Small intestine (tissue), 7 donors: ENCODE data around the gene BAIAP2. TPM values are rescaled to one million over a fixed set of nuclear protein-coding genes. Genes with fewer than 3 reads are reported as not detected.
A peak's percentile ranks its signal among the peaks of the same experiment; 100 is the strongest.
"Not testable (repeated sequence)": the region's sequence is repeated elsewhere in the genome, so short reads cannot be mapped to it uniquely, and the experiment has no call there.

Experiments
- DNase-seq, 2 donors: peaks; one replicate each; pipeline versions ENCODE4 v3.0.0 to v3.0.0-alpha.2; 2013
- FAIRE-seq: peaks from 2 replicates; lab custom pipeline; 2012; peaks lifted over from hg19 to GRCh38; lab: Jason Lieb, UNC
- H3K27ac ChIP-seq, 3 donors: one replicate each; pipeline ENCODE4 v1.5.1; 2013; ENCODE audit warnings: low read length in 2 of 3, mild to moderate bottlenecking in 2 of 3, control low read depth in 1 of 3, inconsistent platforms in 1 of 3, low read depth in 1 of 3, moderate library complexity in 1 of 3
- H3K27me3 ChIP-seq, 3 donors: one replicate each; pipeline ENCODE4 v1.6.1; 2013; ENCODE audit warnings: low read length in 3 of 3, inconsistent platforms in 1 of 3; ENCODE audit not compliant: control insufficient read depth in 3 of 3, insufficient read depth in 3 of 3
- H3K36me3 ChIP-seq, 3 donors: one replicate each; pipeline ENCODE4 v1.6.1; 2013; ENCODE audit warnings: low read length in 3 of 3, inconsistent platforms in 1 of 3, low read depth in 1 of 3, mild to moderate bottlenecking in 1 of 3, moderate library complexity in 1 of 3; ENCODE audit not compliant: control insufficient read depth in 3 of 3, insufficient read depth in 2 of 3
- H3K4me1 ChIP-seq, 3 donors: one replicate each; pipeline ENCODE4 v1.6.1; 2013; ENCODE audit warnings: low read length in 2 of 3, inconsistent platforms in 1 of 3, low read depth in 1 of 3, mild to moderate bottlenecking in 1 of 3, moderate library complexity in 1 of 3; ENCODE audit not compliant: control insufficient read depth in 3 of 3, insufficient read depth in 2 of 3
- H3K4me3 ChIP-seq, 3 donors: one replicate each; pipeline ENCODE4 v1.5.1; 2013; ENCODE audit warnings: low read length in 3 of 3, control low read depth in 1 of 3, inconsistent platforms in 1 of 3, low read depth in 1 of 3, mild to moderate bottlenecking in 1 of 3, moderate library complexity in 1 of 3
- H3K9me3 ChIP-seq, 2 donors: one replicate each; pipeline ENCODE4 v1.6.1; 2013; ENCODE audit warnings: low read depth in 1 of 2, low read length in 1 of 2; ENCODE audit not compliant: control insufficient read depth in 2 of 2, insufficient read depth in 1 of 2
- WGBS, 3 donors: extraction: QIAGEN DNeasy Blood & Tissue Kit; methylation state at CpG; one replicate each; pipeline ENCODE4 v1.1.7; 2013; 5-methylcytosine and 5-hydroxymethylcytosine counted together
- polyA plus RNA-seq, 4 donors: library from polyadenylated mRNA; stranded (reverse) in 3 of 4; unstranded in 1 of 4; fragments of 200-250 nt in 3 of 4; fragments of 120-200 nt in 1 of 4; gene quantifications; one replicate each; pipeline versions ENCODE4 v1.2.1 to v1.2.3, GENCODE V29; 2013
- donor health status: healthy with polysubstance abuse.
- donor health status: control.
- donor health status: control.
- donor health status: Bipolar disorder and iron deficiency.
- donor health status: healthy.

Gene BAIAP2
- polyA plus RNA-seq, 4 donors: 1.8 to 14.5 (median 7.5) TPM

- Histone ChIP-seq H3K27ac (no peak overlapping the region), H3K9me3 (no peaks in the 10 kb centered on the region), H3K4me1 (peaks cover 0 to 19% (median 0%) of the 10 kb centered on the region in 3 donors), H3K27me3 (no peaks in the 10 kb centered on the region), H3K36me3 (peaks cover 0 to 5% (median 0%) of the 10 kb centered on the region in 3 donors), H3K4me3 (no peak overlapping the region)
- WGBS, 3 donors: 93 to 96% (median 94%) methylated on average over 28 to 37 of the region's 37 CpGs
- FAIRE-seq (no peak), DNase-seq (no peak)
Measured at GRCh38 chr17:81140695-81141094, 105.7 kb downstream of the BAIAP2 start.

GRCh38 chr17:81142301-81143199 lies 107.6 kb downstream of the BAIAP2 start:
- peak; percentile 87 to 96 for DNase-seq
- Histone ChIP-seq H3K9me3 (no peaks in the 10 kb centered on the region), H3K27ac (peak overlapping the region in 1 of 3 donors; percentile 26), H3K36me3 (peaks cover 0 to 3% (median 0%) of the 10 kb centered on the region in 3 donors), H3K27me3 (no peaks in the 10 kb centered on the region), H3K4me1 (peaks cover 0 to 19% (median 0%) of the 10 kb centered on the region in 3 donors), H3K4me3 (no peak overlapping the region)
- 28 to 40% (median 38%) methylated on average over 23 to 25 of the region's 25 CpGs for WGBS, 3 donors
- FAIRE-seq: no peak

- peaks cover 0 to 4% (median 0%) of the 10 kb centered on the region in 3 donors for H3K36me3 ChIP-seq
- no peak for DNase-seq
- 46 to 60% (median 59%) methylated on average over 8 to 10 of the region's 11 CpGs for WGBS, 3 donors
- no peaks in the 10 kb centered on the region for H3K9me3 ChIP-seq
- no peaks in the 10 kb centered on the region for H3K27me3 ChIP-seq
- H3K4me1 ChIP-seq: peaks cover 0 to 19% (median 0%) of the 10 kb centered on the region in 3 donors
- H3K27ac ChIP-seq: peak overlapping the region in 1 of 3 donors; percentile 26
- FAIRE-seq: no peak
- H3K4me3 ChIP-seq: no peak overlapping the region
Measured at GRCh38 chr17:81143200-81143527, 108.2 kb downstream of the BAIAP2 start.

- 43 to 73% (median 62%) methylated on average over 16 to 17 of the region's 17 CpGs for WGBS, 3 donors
- no peaks in the 10 kb centered on the region for H3K9me3 ChIP-seq
- peak in 1 of 2 donors; percentile 18 for DNase-seq
- H3K36me3 ChIP-seq: peaks cover 0 to 4% (median 0%) of the 10 kb centered on the region in 3 donors
- no peak for FAIRE-seq
- H3K27me3 ChIP-seq: no peaks in the 10 kb centered on the region
- no peak overlapping the region for H3K27ac ChIP-seq
- H3K4me3 ChIP-seq: no peak overlapping the region
- H3K4me1 ChIP-seq: peaks cover 0 to 19% (median 0%) of the 10 kb centered on the region in 3 donors
Measured at GRCh38 chr17:81143717-81144422, 108.9 kb downstream of the BAIAP2 start.

GRCh38 chr17:81144423-81144781 lies 109.5 kb downstream of the BAIAP2 start:
- no peaks in the 10 kb centered on the region for H3K9me3 ChIP-seq
- DNase-seq: no peak
- no peak overlapping the region for H3K4me3 ChIP-seq
- H3K36me3 ChIP-seq: peaks cover 0 to 4% (median 0%) of the 10 kb centered on the region in 3 donors
- no peak for FAIRE-seq
- H3K4me1 ChIP-seq: peaks cover 0 to 19% (median 0%) of the 10 kb centered on the region in 3 donors
- no peaks in the 10 kb centered on the region for H3K27me3 ChIP-seq
- H3K27ac ChIP-seq: no peak overlapping the region
- WGBS, 3 donors: 85 to 93% (median 87%) methylated on average over 12 to 14 of the region's 14 CpGs

- Histone ChIP-seq H3K36me3 (peaks cover 0 to 17% (median 0%) of the 10 kb centered on the region in 3 donors), H3K4me1 (peaks cover 0 to 19% (median 0%) of the 10 kb centered on the region in 3 donors)
- H3K9me3 ChIP-seq, DNase-seq, FAIRE-seq, H3K27me3 ChIP-seq, H3K27ac ChIP-seq, H3K4me3 ChIP-seq: not testable (repeated sequence)
- WGBS, 3 donors: 78 to 81% (median 80%) methylated on average over 10 of the region's 10 CpGs
Measured at GRCh38 chr17:81146208-81146607, 111.3 kb downstream of the BAIAP2 start.

GRCh38 chr17:81147701-81148100 lies 112.8 kb downstream of the BAIAP2 start:
- no peak overlapping the region for H3K27ac ChIP-seq
- peaks cover 0 to 15% (median 0%) of the 10 kb centered on the region in 3 donors for H3K4me1 ChIP-seq
- no peak overlapping the region for H3K4me3 ChIP-seq
- no peaks in the 10 kb centered on the region for H3K9me3 ChIP-seq
- peaks cover 0 to 24% (median 0%) of the 10 kb centered on the region in 3 donors for H3K36me3 ChIP-seq
- H3K27me3 ChIP-seq: no peaks in the 10 kb centered on the region
- FAIRE-seq (no peak), DNase-seq (no peak)
- 79 to 88% (median 81%) methylated on average over 10 of the region's 10 CpGs for whole genome bisulfite sequencing, 3 donors

- H3K36me3 ChIP-seq: peaks cover 0 to 24% (median 0%) of the 10 kb centered on the region in 3 donors
- no peak overlapping the region for H3K4me3 ChIP-seq
- no peak overlapping the region for H3K27ac ChIP-seq
- 82 to 87% (median 85%) methylated on average over 15 of the region's 15 CpGs for whole genome bisulfite sequencing, 3 donors
- no peak for FAIRE-seq
- H3K9me3 ChIP-seq: no peaks in the 10 kb centered on the region
- peaks cover 0 to 7% (median 0%) of the 10 kb centered on the region in 3 donors for H3K4me1 ChIP-seq
- H3K27me3 ChIP-seq: no peaks in the 10 kb centered on the region
- DNase-seq: no peak
Measured at GRCh38 chr17:81148571-81148970, 113.6 kb downstream of the BAIAP2 start.
